HG03460 (cell line): ENCODE data around the gene ATG14.
A peak's percentile ranks its signal among the peaks of the same experiment; 100 is the strongest.
"Not testable (repeated sequence)": the region's sequence is repeated elsewhere in the genome, so short reads cannot be mapped to it uniquely, and the experiment has no call there.

Experiments used
- ATAC-seq: cut with Tn5 transposase; IDR thresholded peaks from one replicate; pipeline ENCODE4 v1.9.1; 2021; ENCODE audit not compliant: unreplicated experiment

Gene ATG14

DNA sequence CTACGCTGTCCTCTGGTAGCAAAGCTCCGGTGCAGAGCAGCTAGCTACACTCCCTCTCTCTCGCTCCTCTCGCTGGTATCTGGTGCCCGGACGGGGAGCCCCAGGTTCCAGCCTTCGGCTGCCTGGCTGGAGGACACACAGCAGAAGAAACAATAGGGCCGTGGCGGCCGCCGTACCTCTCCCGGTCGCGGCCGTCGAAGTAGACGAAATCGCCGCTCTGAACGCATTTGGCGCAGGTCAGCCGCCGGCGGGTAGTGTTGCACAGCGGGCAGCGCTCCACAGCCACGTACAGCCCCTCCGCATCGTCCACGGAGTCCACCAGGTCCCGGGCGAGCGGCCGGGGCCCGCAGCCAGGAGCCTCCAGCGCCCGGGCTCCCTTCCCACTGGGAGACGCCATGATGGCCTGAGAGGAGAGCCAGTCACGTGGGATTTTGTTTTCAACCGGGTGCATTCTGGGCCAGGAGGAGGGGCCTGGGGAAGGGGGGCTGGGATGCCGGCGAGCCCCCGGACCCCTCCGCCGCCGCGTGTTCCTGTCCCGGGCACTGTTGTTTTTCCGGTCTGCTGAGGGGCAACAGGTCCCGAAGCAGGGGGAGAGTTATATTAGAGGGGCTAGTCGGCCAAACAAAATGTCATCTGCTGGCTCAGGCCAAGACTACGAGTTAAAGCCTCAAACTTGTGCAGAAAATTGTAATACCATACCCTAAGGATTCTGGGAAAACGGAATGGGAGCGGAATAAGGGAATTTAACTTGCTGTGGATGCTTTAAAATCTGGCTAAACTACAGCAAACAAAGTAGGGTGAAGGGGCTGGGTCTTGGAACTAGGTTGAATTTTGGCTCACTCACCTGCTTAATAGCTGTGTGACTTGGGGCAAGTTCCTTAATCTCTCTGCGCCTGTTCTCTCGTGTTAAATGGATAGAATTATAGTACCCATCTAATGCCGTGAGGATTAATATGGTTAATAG lies at the start of gene ATG14:
Gene ATG14, minus strand, starts transcription at position 405 of the 964 bp plus-strand sequence. Its CDS starts 8 bp downstream, at position 397.
- ATAC-seq, result peak; percentile 98

- peak; percentile 87 for ATAC-seq
Measured at GRCh38 chr14:55458800-55459515, 47.3 kb upstream of the ATG14 start.

DNA sequence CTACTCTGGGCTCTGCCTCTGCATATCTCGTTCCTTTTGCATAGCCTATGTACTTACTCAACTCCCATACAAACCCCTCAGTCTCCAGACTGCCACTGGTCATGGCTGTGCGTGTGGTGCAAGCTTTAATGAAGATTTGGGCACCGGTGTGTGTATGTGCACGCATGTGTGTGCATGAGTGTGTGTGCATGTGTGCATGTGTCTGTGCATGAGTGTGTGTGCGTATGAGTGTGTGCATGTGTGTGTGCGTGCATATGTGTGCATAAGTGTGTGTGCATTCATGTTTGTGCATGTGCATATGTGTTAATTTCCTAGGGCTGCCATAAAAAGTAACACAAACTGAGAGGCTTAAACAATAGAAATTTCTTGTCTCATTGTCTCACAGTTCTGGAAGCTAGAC lies 45.9 kb upstream of the ATG14 start:
- ATAC-seq, result no peak

DNA sequence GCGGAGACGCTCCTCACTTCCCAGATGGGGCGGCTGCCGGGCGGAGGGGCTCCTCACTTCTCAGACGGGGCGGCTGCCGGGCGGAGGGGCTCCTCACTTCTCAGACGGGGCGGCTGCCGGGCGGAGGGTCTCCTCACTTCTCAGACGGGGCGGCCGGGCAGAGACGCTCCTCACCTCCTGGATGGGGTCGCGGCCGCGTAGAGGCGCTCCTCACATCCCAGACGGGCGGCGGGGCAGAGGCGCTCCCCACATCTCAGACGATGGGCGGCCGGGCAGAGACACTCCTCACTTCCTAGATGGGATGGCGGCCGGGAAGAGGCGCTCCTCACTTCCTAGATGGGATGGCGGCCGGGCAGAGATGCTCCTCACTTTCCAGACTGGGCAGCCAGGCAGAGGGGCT lies 44.8 kb upstream of the ATG14 start:
- ATAC-seq, result not testable (repeated sequence)

GRCh38 chr14:55454264-55455002 lies 42.8 kb upstream of the ATG14 start:
- no peak for ATAC-seq

DNA sequence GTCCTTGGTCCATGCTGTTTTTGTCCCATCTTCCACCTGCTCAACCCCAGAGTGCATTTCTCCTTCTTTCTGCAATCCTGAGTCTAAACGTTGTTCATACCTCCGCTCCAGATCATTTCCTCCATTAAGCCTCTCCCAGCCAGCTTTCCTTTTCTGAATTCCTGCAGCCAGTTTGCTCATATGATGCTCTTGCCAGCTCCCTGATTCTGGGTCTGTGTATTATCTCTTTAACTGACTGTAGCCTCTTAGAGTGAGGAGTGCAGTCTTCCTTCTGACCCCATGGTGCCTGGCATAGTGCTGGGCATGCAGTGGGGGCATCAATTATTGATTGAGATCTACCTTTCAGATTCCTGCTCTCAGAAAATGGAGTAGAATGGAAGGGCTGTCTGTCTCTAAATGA lies 40.3 kb upstream of the ATG14 start:
- no peak for ATAC-seq

DNA sequence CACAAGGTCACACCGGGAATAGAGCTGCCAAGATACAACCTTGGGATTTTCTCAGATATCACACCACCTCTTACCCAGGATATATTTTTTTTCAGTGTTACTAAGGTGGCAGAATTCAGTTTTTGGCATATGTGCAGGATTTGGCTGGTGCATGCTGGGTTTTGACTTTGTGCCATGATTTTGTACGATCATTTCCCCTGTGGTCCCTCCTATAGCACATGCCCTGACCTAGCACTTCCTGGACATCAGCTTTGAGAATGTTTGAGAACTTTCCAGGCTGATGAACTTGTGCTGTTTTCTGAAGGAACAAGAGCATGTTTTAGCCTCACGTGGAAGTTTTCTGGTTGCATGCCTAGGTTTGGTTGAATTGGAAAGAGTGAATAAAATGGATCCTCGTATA lies 39.8 kb upstream of the ATG14 start:
- peak; percentile 16 for ATAC-seq

DNA sequence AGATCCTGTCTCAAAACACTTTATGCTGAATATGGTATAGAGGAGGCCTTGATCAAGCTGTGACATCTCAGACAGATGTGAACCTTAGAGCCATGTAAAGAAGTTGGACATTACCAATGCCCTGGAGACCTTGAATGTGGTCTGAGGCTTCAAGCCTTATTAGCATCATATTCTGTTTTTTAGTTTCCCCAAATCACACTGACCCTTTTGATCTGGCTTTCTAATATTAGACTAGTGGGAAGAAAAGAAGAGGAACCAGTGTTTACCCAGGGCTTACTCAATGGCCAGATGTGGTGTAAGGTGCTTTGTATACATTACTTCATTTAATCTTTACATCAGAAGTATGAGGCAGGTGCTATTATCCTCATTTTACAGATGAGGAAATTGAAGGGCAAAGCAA lies 39.4 kb upstream of the ATG14 start:
- ATAC-seq, result peak; percentile 62

DNA sequence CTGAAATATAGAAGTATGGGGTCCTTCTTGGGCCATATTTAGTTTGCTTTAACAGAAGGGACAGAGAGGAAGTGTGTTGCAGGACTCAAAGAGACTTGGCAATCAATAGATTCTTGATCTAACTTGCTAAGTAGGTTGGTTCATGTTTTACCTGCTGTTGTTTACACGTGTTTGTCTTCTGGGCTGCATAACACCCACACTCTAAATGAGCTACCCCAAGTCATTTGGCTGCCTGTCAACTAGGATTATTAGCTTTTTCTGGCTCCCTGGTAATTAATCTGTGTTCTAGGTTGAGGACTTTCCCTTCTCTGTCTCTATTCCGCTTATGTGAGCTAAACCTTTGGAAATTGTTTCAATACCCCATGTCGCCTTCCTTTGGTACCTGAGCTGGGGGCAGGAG lies 38.9 kb upstream of the ATG14 start:
- ATAC-seq, result no peak

GRCh38 chr14:55450124-55450523 lies 38.5 kb upstream of the ATG14 start:
- no peak for ATAC-seq

DNA sequence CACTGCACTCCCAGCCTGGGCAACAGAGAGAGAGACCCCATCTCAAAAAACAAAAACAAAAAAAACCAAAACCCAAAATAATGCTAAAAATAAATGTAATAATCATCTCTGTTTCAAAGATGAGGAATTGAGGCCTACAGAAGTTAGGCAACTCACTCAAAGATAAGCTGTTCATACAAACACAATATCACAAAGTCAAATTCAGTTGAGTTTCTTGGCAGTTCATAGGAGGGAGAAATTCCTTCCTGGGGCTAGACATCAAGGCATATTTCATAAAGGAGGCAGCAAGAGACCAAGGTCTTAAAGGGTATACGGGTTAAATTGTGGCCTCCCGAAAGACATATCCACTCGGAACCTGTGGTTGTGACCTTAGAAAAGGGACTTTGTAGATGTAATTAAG lies 37.5 kb upstream of the ATG14 start:
- ATAC-seq, result no peak

DNA sequence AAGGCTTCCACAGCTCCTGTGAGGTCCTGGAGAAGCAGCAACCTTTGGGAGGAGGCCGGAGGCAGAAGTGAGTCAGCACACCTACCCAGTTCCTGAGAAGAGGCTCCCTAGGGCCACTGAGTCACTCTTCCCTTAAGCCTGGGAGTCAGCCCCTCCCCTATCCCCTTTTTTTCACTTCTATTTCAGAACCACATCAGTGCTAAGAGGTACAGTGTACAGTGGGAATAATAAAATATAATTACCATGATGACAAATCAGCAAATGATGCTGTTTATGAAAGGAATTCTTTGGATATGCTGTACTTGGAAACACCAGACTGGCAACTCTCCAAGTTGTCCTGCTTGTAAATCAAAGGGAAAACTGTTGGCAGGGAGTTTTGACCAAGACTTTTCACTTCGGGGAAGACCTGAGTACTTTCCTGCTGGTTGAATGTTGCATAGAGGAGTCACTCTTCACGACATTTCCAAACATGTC lies 36.5 kb upstream of the ATG14 start:
- no peak for ATAC-seq

DNA sequence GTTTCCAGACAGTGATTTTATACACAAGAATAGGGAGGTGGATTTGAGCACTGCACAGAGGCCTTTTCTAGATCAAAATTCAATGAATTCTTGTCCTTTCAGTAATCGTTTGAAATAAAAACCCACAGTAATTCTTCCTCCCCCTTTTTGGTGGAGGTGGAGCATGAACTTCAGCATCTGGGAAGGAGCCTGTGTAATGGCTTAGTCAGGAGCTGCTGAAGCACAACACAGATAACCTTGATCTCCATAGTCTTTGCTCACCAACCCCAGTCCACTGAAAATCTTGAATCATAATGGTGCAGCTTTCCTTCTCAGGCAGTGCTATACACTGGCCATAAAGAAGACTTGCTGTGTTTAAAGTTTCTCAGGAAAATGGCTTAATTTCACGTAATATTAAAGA lies 35.2 kb upstream of the ATG14 start:
- no peak for ATAC-seq

GRCh38 chr14:55446127-55446736 lies 34.6 kb upstream of the ATG14 start:
- no peak for ATAC-seq

DNA sequence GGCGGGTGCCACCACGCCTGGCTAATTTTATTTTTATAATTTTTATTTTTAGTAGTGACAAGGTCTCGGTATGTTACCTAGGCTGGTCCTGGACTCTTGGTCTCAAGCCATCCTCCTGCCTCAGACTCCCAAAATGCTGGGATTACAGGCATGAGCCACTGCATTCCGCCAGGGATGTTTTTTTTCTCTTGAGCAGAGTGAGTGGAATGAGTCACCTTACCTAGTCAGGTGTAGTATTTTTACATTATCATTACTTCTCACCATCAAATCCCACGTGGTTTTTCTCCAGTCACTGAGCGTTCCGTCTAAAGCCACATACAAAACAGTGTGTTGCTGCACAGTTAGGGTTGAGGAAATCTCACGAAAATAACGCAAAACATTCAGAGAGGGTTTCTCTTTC lies 29.7 kb upstream of the ATG14 start:
- no peak for ATAC-seq

DNA sequence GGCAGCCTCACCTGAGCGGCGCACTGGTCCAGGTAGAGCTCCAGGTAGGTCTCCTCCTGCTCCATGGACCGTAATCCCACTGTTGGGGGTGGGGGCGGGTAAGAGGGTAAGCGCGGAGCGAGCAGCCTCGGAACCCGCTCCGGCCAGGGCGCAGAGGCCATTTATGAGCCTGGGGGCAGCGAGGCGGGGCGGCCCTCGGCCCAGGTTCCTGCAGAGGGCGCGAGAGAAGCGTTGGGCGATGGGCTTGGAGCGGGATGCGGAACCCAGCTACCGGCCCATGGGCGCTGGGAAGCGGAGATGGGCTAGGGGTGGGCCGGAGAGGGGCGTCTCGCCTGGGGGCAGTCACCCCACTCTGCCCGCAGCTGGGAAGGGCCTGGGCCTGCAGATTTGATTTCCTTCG lies 28.8 kb upstream of the ATG14 start, which contains the start of gene TBPL2:
Gene TBPL2, minus strand, starts transcription at position 232 of the 400 bp plus-strand sequence. Its CDS starts 167 bp downstream, at position 65.
- ATAC-seq, result no peak

DNA sequence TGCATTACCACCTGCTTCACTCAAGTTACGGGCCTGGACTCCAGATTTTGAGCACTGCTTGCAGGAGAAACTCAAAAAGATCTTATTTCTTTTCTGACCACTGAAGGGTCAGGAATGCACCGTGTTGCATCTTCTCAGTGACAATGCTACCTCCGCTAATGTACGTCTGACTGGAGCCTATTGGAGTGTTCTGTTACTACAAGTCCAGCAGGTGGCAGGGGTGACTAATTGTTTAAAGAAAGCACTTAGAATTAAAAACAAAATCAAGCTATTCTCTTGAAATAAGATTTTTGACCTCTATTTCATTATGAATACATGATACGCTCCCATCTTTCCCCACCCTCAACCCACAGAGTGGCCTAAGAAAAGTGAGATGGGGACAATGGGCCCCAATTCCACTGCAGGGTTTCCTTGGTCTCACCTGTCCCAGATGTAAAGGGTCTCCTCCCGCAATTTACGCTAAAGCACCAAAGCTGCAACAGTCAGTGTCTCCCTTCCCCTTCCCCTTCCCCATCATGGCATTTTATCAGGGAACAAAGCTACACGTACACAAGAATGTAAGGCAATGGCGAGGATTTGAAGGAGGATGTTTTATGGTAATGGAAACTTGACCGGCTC lies 26.5 kb upstream of the ATG14 start:
- ATAC-seq, result no peak

- ATAC-seq, result no peak
Measured at GRCh38 chr14:55436931-55437330, 25.3 kb upstream of the ATG14 start.

DNA sequence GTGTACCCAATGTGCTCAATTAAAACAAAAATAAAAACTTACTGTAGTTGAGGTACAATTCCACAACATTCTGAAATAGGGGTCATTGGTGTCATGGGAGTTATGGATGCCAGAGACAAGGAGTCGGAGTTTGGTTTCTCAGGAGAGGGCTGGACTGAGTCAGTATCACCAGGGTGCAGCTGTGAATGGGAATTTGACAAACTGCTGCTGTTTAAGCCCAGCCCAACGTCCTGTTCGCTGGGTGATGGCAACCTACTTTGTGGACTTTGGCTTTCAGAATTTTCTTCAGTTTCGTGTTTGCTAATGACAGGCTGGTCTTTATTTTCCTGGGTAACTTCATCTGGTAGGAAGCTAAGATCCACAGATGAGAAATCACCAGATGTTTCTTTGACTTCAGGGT lies 24.9 kb upstream of the ATG14 start:
- ATAC-seq, result no peak

DNA sequence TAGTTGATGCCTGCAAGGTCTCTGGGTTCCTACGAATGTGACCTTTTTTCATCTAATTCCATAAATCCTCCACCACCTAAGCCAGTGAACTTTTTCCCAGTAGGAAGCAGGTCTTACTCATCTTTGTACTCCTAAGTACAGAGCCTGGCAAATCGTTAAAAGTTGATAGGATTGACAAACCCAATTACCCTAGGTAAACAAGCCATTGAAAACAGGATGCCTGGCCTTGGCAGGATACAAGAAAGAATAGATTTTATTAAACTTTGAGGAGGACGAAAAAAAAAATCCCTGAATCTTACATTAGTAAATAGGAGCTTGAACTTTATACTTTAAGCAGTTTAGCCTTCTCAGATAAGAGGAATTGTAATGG lies 23.2 kb upstream of the ATG14 start:
- no peak for ATAC-seq
